ENCODE results near the gene ASPDH.
"Not testable (repeated sequence)": the region's sequence is repeated elsewhere in the genome, so short reads cannot be mapped to it uniquely, and the experiment has no call there.

The ASPDH gene

GRCh38 chr19:50531171-50531612 lies 17.5 kb upstream of the ASPDH start:
- POLR2A ChIA-PET, result no interaction called here
- CTCF ChIA-PET, result no interaction called here
- no peak for DNase-seq (ENCODE audit: extremely low spot score)
- TF ChIP-seq, protein P1, sequence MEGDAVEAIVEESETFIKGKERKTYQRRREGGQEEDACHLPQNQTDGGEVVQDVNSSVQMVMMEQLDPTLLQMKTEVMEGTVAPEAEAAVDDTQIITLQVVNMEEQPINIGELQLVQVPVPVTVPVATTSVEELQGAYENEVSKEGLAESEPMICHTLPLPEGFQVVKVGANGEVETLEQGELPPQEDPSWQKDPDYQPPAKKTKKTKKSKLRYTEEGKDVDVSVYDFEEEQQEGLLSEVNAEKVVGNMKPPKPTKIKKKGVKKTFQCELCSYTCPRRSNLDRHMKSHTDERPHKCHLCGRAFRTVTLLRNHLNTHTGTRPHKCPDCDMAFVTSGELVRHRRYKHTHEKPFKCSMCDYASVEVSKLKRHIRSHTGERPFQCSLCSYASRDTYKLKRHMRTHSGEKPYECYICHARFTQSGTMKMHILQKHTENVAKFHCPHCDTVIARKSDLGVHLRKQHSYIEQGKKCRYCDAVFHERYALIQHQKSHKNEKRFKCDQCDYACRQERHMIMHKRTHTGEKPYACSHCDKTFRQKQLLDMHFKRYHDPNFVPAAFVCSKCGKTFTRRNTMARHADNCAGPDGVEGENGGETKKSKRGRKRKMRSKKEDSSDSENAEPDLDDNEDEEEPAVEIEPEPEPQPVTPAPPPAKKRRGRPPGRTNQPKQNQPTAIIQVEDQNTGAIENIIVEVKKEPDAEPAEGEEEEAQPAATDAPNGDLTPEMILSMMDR (IDR thresholded peaks at IDR 0.05; ENCODE audit: control extremely low read depth, extremely low read depth, low read depth, missing control alignments), result no peak

GRCh38 chr19:50528052-50528451 lies 14.3 kb upstream of the ASPDH start:
- not testable (repeated sequence) for DNase-seq (ENCODE audit: extremely low spot score)
- ChIA-PET POLR2A (interaction anchor here (0.6 kb wide), 1 partner anchor 1652 kb away, joined by 4 read pairs; no protein-coding TSS in a partner anchor), CTCF (interaction anchor here (3.3 to 3.6 kb wide), 2 partner anchors 10 to 28 kb away, joined by 22 to 25 read pairs; no protein-coding TSS in a partner anchor)

DNA sequence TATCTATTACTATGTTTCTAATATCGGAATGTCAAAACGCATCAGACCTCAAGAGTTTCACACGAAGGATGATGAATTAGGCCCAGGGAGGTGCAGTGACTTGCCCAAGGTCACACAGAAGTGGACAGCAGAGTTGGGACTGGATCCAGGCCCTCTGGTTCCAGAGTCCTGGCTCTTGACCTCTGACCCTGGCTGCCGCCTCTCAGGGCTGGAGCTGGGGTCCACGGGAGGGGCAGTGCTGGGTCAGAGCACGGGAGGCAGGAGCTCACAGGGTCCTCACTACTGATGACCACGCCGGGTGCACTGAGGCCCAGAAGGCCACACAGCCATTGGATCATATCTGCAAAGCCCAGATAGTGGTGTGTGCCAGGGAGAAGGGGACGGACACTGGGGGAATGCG lies 9.2 kb upstream of the ASPDH start:
- TF ChIP-seq, protein P1 (IDR thresholded peaks at IDR 0.05; ENCODE audit: control extremely low read depth, extremely low read depth, low read depth, missing control alignments), result no peak
- DNase-seq (ENCODE audit: extremely low spot score), result no peak
- CTCF ChIA-PET, result interaction anchor here (0.6 to 4.6 kb wide), 3 partner anchors 15 to 261 kb away, joined by 3 to 19 read pairs (median 6); no protein-coding TSS in a partner anchor
- POLR2A ChIA-PET, result interaction anchor here (0.5 kb wide), 1 partner anchor 54 kb away, joined by 5 read pairs; no protein-coding TSS in a partner anchor

DNA sequence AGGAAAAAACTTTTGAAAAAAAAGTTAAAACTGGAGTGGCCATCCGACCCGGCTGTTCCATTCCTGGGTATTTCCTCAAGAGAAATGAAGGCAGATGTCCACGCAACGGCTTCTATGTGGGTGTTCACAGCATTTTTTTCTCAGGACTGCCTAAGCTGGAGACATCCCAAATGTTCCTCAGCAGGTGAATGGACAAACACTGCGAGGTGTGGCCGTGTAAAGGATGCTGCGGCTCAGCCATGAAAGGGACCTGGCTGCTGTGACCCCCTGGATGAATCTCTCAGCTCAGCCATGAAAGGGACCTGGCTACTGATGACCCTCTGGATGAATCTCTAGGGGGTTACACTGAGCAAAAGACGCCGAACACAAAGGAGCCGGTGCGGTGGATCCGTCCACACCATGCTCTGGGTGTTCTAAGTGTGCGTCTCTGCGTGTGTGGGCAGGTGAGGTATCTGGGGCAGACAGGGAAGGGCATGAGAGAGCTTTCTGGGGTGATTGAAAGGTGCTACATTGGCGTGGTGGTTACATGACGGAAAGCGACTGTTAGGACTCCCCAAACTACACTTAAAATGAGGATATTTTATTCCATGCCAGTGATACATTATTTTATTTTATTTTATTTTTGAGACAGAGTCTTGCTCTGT lies 7.2 kb upstream of the ASPDH start:
- CTCF ChIA-PET, result interaction anchor here (1.5 to 4.6 kb wide), 2 partner anchors 17 to 35 kb away, joined by 6 to 19 read pairs; no protein-coding TSS in a partner anchor
- POLR2A ChIA-PET, result no interaction called here
- DNase-seq (ENCODE audit: extremely low spot score), result no peak
- TF ChIP-seq, protein P1 (IDR thresholded peaks at IDR 0.05; ENCODE audit: control extremely low read depth, extremely low read depth, low read depth, missing control alignments), result no peak

DNA sequence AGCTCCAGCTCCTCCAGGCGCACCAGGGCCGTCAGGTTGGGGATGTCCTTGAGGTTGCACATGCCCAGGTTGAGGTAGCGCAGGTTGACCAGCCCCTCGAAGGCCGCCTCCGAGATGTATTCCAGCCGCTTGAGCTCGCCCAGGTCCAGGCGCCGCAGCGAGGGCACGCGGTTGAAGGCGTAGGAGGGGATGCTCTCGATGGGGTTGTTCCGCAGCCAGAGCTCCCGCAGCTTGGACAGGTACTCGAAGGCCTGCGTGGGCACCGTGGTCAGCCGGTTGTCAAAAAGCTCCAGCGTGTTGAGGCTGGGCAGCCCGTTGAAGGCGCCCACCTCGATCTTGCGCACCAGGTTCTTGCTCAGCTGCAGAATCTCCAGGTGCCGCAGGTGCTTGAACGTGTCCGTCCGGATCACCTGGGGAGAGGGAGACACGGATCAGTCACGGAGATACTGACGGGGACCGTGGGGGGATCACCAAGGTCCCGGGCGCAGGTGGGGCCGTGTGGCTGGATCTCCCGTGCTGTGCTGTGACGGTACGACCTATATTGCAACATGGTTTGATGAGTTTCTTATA lies 5.4 kb upstream of the ASPDH start:
- ChIA-PET POLR2A (no interaction called here), CTCF (interaction anchor here (1.3 kb wide), 1 partner anchor 19 kb away, joined by 6 read pairs; no protein-coding TSS in a partner anchor)
- TF ChIP-seq, protein P1 (IDR thresholded peaks at IDR 0.05; ENCODE audit: control extremely low read depth, extremely low read depth, low read depth, missing control alignments), result no peak
- DNase-seq (ENCODE audit: extremely low spot score), result no peak

- TF ChIP-seq, protein P1 (IDR thresholded peaks at IDR 0.05; ENCODE audit: control extremely low read depth, extremely low read depth, low read depth, missing control alignments), result no peak
- no peak for DNase-seq (ENCODE audit: extremely low spot score)
- CTCF ChIA-PET, result interaction anchor here (1.3 kb wide), 1 partner anchor 19 kb away, joined by 6 read pairs; no protein-coding TSS in a partner anchor
- POLR2A ChIA-PET, result interaction anchor here (0.6 kb wide), 1 partner anchor 405 kb away, joined by 5 read pairs; no protein-coding TSS in a partner anchor
These were observed 4.6 kb upstream of the ASPDH start for GRCh38 chr19:50518091-50519005.

Measured in GM10248 (cell line).